Mesendoderm (in vitro differentiated cells): ENCODE measurements around the gene AIP. TPM values are rescaled to one million over a fixed set of nuclear protein-coding genes. Genes with fewer than 3 reads are reported as not detected.

Source experiments
- DNase-seq: peaks from one replicate; pipeline ENCODE4 v3.0.0; 2013
- H2AK5ac ChIP-seq: 2 replicates; pipeline ENCODE4 v1.6.1; 2013; ENCODE audit warnings: low read length, inconsistent platforms
- H2BK120ac ChIP-seq: 2 replicates; pipeline ENCODE4 v1.6.1; 2013; ENCODE audit warnings: low read depth, mild to moderate bottlenecking, low read length, moderate library complexity, mixed read lengths
- H2BK15ac ChIP-seq: replicated peaks from 2 replicates; pipeline ENCODE4 v1.6.1; 2013; ENCODE audit warnings: low read depth, mild to moderate bottlenecking, moderate library complexity
- H2BK5ac ChIP-seq: 2 replicates; pipeline ENCODE4 v1.6.1; 2013; ENCODE audit warnings: low read length, inconsistent platforms
- H3K18ac ChIP-seq: 2 replicates; pipeline ENCODE4 v1.6.1; 2013; ENCODE audit warnings: mild to moderate bottlenecking, low read length, mixed read lengths
- H3K23ac ChIP-seq: one replicate; pipeline ENCODE4 v1.6.1; 2013; ENCODE audit warnings: low read length
- H3K27ac ChIP-seq: 2 replicates; pipeline ENCODE4 v1.5.1; 2013; ENCODE audit warnings: low read depth, mild to moderate bottlenecking, inconsistent platforms, low read length, moderate library complexity
- H3K27me3 ChIP-seq: 2 replicates; pipeline ENCODE4 v1.6.1; 2013; ENCODE audit warnings: low read length, control low read depth, mild to moderate bottlenecking, inconsistent platforms; ENCODE audit not compliant: insufficient read depth, poor library complexity
- H3K36me3 ChIP-seq: 2 replicates; pipeline ENCODE4 v1.6.1; 2013; ENCODE audit warnings: low read length, inconsistent platforms; ENCODE audit not compliant: control insufficient read depth, insufficient read depth
- H3K4ac ChIP-seq: one replicate; pipeline ENCODE4 v1.6.1; 2013; ENCODE audit warnings: low read depth, mild to moderate bottlenecking, low read length, moderate library complexity
- H3K4me1 ChIP-seq: 2 replicates; pipeline ENCODE4 v1.6.1; 2013; ENCODE audit warnings: low read depth, low read length, inconsistent platforms; ENCODE audit not compliant: control insufficient read depth
- H3K4me2 ChIP-seq: 2 replicates; pipeline ENCODE4 v1.6.1; 2013; ENCODE audit warnings: low read length
- H3K4me3 ChIP-seq: 2 replicates; pipeline ENCODE4 v1.5.1; 2013; ENCODE audit warnings: mild to moderate bottlenecking, low read length
- H3K56ac ChIP-seq: one replicate; pipeline ENCODE4 v1.6.1; 2013; ENCODE audit warnings: low read length
- H3K79me1 ChIP-seq: 2 replicates; pipeline ENCODE4 v1.6.1; 2013; ENCODE audit warnings: low read length, inconsistent platforms
- H3K79me2 ChIP-seq: 2 replicates; pipeline ENCODE4 v1.6.1; 2013; ENCODE audit warnings: mild to moderate bottlenecking, low read length; ENCODE audit not compliant: control insufficient read depth, insufficient read depth
- H3K9ac ChIP-seq: 2 replicates; pipeline ENCODE4 v1.6.1; 2013; ENCODE audit warnings: low read length, inconsistent platforms
- H4K5ac ChIP-seq: one replicate; pipeline ENCODE4 v1.6.1; 2013; ENCODE audit warnings: low read length
- H4K8ac ChIP-seq: one replicate; pipeline ENCODE4 v1.6.1; 2013; ENCODE audit warnings: low read depth, mild to moderate bottlenecking, control low read depth, low read length, moderate library complexity
- WGBS: extraction: QIAGEN DNeasy Blood & Tissue Kit; methylation state at CpG from one replicate; pipeline ENCODE4 v1.1.7; 2013; ENCODE audit warnings: low lambda C conversion rate, missing lambda C conversion rate; ENCODE audit not compliant: insufficient coverage; ENCODE audit errors: extremely low coverage; 5-methylcytosine and 5-hydroxymethylcytosine counted together
- polyA plus RNA-seq, 2 experiments: library from polyadenylated mRNA; stranded (reverse); fragments of 200-250 nt; gene quantifications; one replicate each; pipeline ENCODE4 v1.2.3, GENCODE V29; 2013

AIP gene
- 14.4 TPM for polyA plus RNA-seq (2013, experiment 1 of 2)
- 14.2 TPM for polyA plus RNA-seq (2013, experiment 2 of 2)

DNA sequence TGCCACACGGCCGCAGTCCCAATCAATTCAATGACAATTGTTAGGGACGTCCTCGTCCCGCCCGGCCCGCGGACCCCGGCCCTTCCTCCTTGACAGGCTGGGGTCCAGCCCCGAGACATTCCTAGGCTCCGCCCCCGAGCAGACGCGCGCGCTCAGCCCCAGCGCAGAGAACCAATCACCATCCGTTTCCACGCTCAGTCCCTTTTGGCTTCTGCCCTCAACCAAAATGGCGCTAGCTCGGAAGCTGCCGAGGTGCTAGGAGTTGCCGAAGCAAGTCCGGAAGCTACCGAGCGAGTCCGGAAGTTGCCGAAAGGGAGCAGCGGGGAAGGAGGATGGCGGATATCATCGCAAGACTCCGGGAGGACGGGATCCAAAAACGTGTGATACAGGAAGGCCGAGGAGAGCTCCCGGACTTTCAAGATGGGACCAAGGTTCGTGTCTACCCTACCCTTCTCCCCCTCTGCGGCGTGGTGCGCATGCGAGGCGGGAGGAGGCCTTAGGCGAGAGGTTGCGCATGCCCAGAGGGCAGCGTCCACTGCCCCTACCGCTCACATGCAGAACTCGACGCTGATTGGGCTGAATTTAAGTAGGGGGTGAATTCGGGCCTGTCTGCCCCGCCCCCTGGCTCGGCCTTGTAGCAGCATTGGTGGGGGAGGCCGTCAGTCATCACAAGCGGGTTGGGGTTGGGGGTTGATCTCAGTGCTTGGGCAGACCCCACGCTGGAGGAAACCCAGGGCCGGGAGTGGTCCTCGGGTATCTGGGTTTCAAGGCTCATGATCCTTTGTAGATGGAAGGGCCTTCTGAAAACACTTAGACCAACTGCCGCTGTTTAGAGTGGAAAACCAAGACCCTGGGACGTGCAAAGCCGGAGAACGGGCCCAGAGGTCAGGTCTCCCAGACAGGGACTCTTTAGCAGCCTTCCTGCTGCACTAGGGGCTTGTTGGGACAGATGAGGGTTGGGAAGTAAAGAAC lies at the start of gene AIP:
TSS of gene AIP (plus strand) at position 200 of the 972 bp plus-strand sequence. CDS start at position 333, 133 bp downstream.
- Histone ChIP-seq H3K56ac (peak within 1 kb of the TSS; percentile 90), H3K18ac (no peak within 1 kb of the TSS), H3K27ac (no peak within 1 kb of the TSS), H3K27me3 (no peaks in the 10 kb centered on the region), H4K8ac (no peak within 1 kb of the TSS), H3K79me1 (peaks cover 1% of the 10 kb centered on the region), H4K5ac (no peak within 1 kb of the TSS), H3K4ac (no peak within 1 kb of the TSS), H3K4me2 (peak within 1 kb of the TSS; percentile 62), H2AK5ac (no peak within 1 kb of the TSS), H2BK5ac (no peak within 1 kb of the TSS), H3K36me3 (no peaks in the 10 kb centered on the region), H3K79me2 (no peaks in the 10 kb centered on the region), H3K4me1 (no peaks in the 10 kb centered on the region), H3K23ac (no peak within 1 kb of the TSS), H3K4me3 (peak within 1 kb of the TSS; percentile 56), H2BK15ac (no peak within 1 kb of the TSS), H3K9ac (peak within 1 kb of the TSS; percentile 76), H2BK120ac (no peak within 1 kb of the TSS)
- no CpG with 5 or more reads among the region's 60 CpGs for WGBS
- DNase-seq = peak; percentile 99

DNA sequence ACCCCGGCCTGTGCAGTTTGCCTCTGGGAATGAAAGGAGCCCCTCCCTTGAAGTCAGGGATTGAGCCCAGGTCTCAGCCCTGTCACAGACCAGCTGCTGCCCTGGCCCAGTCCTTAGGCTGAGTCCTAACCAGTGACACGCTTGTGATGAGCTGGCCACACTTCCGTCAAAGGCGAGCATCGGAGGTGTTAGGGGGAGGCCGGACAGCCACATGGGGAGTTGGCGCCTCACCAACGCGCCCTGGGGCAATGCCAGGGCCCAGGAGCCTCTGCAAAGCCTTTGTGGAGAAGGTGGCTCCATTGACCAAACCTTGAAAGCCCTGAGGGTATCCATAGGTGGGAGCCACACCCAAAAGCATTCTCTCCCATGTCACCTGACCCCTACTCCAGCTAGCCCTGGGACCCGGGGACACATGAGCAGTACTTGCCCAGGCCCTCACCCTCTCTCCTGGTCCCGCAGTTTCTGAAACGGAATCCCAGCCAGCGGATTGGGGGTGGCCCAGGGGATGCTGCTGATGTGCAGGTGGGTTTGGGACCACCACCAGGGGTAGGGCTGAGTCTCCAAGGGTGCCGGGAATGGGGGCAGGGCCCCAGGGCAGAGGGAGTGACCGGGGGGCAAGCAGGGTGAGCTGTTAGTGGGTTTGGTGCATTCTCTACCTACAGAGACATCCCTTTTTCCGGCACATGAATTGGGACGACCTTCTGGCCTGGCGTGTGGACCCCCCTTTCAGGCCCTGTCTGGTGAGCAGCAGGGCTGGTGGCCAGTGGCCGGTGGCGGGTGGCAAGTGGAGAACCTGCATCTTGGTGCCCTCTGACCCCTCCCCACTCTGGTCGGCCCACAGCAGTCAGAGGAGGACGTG lies 49.1 kb upstream of the AIP start:
- Histone ChIP-seq H3K79me1 (peaks cover 7% of the 10 kb centered on the region), H3K9ac (no peak overlapping the region), H3K4me3 (no peak overlapping the region), H3K56ac (no peak overlapping the region), H4K5ac (no peak overlapping the region), H3K4me2 (no peak overlapping the region), H3K79me2 (peaks cover 7% of the 10 kb centered on the region), H2BK5ac (no peak overlapping the region), H3K18ac (no peak overlapping the region), H3K23ac (no peak overlapping the region), H3K4ac (no peak overlapping the region), H2BK15ac (no peak overlapping the region), H2BK120ac (no peak overlapping the region), H3K4me1 (peaks cover 2% of the 10 kb centered on the region), H2AK5ac (no peak overlapping the region), H3K27me3 (no peaks in the 10 kb centered on the region), H3K36me3 (peaks cover 5% of the 10 kb centered on the region), H4K8ac (no peak overlapping the region), H3K27ac (no peak overlapping the region)
- no CpG with 5 or more reads among the region's 22 CpGs for WGBS
- no peak for DNase-seq

DNA sequence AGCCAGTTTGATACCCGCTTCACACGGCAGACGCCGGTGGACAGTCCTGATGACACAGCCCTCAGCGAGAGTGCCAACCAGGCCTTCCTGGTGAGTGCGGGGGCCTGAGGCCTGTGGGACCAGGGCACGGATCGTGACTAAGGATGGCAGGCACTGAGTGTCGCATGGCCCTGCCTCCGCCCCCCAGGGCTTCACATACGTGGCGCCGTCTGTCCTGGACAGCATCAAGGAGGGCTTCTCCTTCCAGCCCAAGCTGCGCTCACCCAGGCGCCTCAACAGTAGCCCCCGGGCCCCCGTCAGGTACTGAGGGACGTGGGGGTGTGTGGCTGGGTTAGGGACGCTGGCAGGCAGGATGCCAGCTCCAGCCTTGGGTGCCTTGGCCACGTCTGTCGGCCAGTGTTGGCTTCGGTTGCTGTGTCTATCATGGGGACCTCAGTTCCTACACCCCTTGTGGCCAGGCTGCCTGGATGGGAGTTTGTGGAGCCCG lies 48.4 kb upstream of the AIP start:
- Histone ChIP-seq H3K4me2 (no peak overlapping the region), H3K4me1 (peaks cover 2% of the 10 kb centered on the region), H3K79me1 (peaks cover 1% of the 10 kb centered on the region), H3K36me3 (peaks cover 3% of the 10 kb centered on the region), H3K9ac (no peak overlapping the region), H3K27ac (no peak overlapping the region), H2BK120ac (no peak overlapping the region), H2BK5ac (no peak overlapping the region), H3K23ac (no peak overlapping the region), H3K4ac (no peak overlapping the region), H4K5ac (no peak overlapping the region), H2BK15ac (no peak overlapping the region), H4K8ac (no peak overlapping the region), H3K56ac (no peak overlapping the region), H3K18ac (no peak overlapping the region), H3K79me2 (peaks cover under 1% of the 10 kb centered on the region), H3K27me3 (no peaks in the 10 kb centered on the region), H2AK5ac (no peak overlapping the region), H3K4me3 (no peak overlapping the region)
- no peak for DNase-seq
- WGBS = no CpG with 5 or more reads among the region's 23 CpGs

DNA sequence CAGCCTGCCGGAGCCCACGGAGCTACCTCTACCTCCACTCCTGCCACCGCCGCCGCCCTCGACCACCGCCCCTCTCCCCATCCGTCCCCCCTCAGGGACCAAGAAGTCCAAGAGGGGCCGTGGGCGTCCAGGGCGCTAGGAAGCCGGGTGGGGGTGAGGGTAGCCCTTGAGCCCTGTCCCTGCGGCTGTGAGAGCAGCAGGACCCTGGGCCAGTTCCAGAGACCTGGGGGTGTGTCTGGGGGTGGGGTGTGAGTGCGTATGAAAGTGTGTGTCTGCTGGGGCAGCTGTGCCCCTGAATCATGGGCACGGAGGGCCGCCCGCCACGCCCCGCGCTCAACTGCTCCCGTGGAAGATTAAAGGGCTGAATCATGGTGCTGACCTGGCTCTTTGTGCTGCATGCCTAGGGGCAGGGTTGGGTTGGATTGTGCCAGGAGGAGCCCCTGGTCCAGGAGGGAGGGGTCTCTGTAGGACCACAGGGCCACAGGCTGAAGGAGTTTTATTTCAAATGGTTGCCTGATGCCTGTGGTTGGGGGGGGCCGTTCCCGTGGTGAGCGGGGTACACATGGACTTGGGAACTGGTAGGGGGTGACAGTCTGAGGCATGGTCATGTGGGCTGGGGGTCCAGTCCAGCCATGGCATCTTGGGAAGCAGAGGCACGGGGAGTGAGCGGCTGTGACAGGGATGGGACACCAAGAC lies 47.6 kb upstream of the AIP start:
- H3K18ac ChIP-seq = no peak overlapping the region
- H3K4ac ChIP-seq = no peak overlapping the region
- no peak overlapping the region for H3K4me2 ChIP-seq
- no peaks in the 10 kb centered on the region for H3K79me2 ChIP-seq
- H3K36me3 ChIP-seq = peaks cover 2% of the 10 kb centered on the region
- H2BK15ac ChIP-seq = no peak overlapping the region
- H3K4me1 ChIP-seq = peaks cover 2% of the 10 kb centered on the region
- no CpG with 5 or more reads among the region's 26 CpGs for WGBS
- H4K8ac ChIP-seq = no peak overlapping the region
- peak overlapping the region; percentile 11 for H3K56ac ChIP-seq
- no peaks in the 10 kb centered on the region for H3K79me1 ChIP-seq
- no peak overlapping the region for H2BK5ac ChIP-seq
- H3K27me3 ChIP-seq = no peaks in the 10 kb centered on the region
- H4K5ac ChIP-seq = no peak overlapping the region
- no peak overlapping the region for H2BK120ac ChIP-seq
- H3K27ac ChIP-seq = no peak overlapping the region
- no peak for DNase-seq
- no peak overlapping the region for H3K23ac ChIP-seq
- no peak overlapping the region for H2AK5ac ChIP-seq
- H3K4me3 ChIP-seq = no peak overlapping the region
- H3K9ac ChIP-seq = no peak overlapping the region

DNA sequence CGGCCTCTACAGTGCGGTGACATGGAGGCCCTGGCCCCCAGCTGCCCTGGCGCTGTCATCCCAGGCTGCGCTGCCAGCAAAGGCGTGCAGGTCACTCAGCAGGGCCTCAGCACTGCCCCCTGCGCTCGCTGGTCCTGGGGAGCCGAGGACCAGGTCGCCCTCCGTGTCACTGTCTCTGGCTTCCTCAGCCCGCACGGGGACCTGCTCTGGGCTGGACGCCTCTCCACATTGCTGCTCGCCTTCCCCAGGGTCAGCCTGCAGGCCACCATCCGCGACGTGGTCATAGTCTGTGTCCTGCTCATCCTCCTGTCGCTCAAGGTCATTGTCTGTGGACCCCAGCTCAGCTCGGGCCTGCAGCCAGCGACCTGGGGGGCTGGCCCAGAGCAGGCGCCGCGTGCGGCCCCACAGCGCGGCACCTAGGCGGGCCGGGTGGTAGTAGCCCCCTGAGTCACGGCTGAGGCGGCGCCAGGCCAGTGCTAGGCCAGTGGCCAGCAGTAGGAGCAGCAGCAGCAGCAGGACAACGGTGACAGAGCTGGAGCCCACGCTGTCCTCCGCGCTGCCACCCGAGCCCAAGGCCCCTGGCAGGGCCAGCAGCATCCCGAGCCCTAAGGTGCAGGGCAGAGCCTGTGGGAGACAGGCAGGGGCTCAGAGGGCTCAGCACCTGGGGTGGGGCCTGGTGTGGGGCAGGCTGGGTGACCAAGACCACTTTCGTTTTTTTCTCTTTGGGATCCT lies 46.9 kb upstream of the AIP start:
- H3K4ac ChIP-seq = no peak overlapping the region
- H3K56ac ChIP-seq = peak overlapping the region; percentile 11
- no peak overlapping the region for H3K18ac ChIP-seq
- no peak overlapping the region for H4K5ac ChIP-seq
- WGBS = no CpG with 5 or more reads among the region's 38 CpGs
- DNase-seq = no peak
- no peaks in the 10 kb centered on the region for H3K79me1 ChIP-seq
- no peak overlapping the region for H2BK120ac ChIP-seq
- H2BK15ac ChIP-seq = no peak overlapping the region
- no peaks in the 10 kb centered on the region for H3K27me3 ChIP-seq
- peaks cover 2% of the 10 kb centered on the region for H3K36me3 ChIP-seq
- H3K4me2 ChIP-seq = no peak overlapping the region
- H3K23ac ChIP-seq = no peak overlapping the region
- peak overlapping the region; percentile 76 for H3K27ac ChIP-seq
- H3K4me3 ChIP-seq = no peak overlapping the region
- H3K9ac ChIP-seq = peak overlapping the region; percentile 37
- H2AK5ac ChIP-seq = no peak overlapping the region
- no peak overlapping the region for H4K8ac ChIP-seq
- H2BK5ac ChIP-seq = no peak overlapping the region
- H3K79me2 ChIP-seq = no peaks in the 10 kb centered on the region
- H3K4me1 ChIP-seq = peaks cover 2% of the 10 kb centered on the region
